ENCODE results near the gene PDE10A.

The PDE10A gene

GRCh38 chr6:165677091-165677490, 14.1 kb upstream of the PDE10A start:
- no peaks in the 10 kb centered on the region for H3K27me3 ChIP-seq (ENCODE audit: control insufficient read depth, insufficient read depth, low read length)
- H3K36me3 ChIP-seq (ENCODE audit: control insufficient read depth, insufficient read depth, low read length): no peaks in the 10 kb centered on the region
- H3K27ac ChIP-seq (ENCODE audit: low read depth, low read length): no peak overlapping the region
- peaks cover 14% of the 10 kb centered on the region for H3K4me1 ChIP-seq (ENCODE audit: control insufficient read depth, insufficient read depth, low read length)
- no peaks in the 10 kb centered on the region for H3K9me3 ChIP-seq (ENCODE audit: control insufficient read depth, insufficient read depth, low read length)
- H3K9ac ChIP-seq (ENCODE audit: low read depth, low read length): no peak overlapping the region
- no peak overlapping the region for H3K4me3 ChIP-seq (ENCODE audit: low read depth, low read length)

- H3K4me1 ChIP-seq (ENCODE audit: control insufficient read depth, insufficient read depth, low read length): peaks cover 14% of the 10 kb centered on the region
- H3K27me3 ChIP-seq (ENCODE audit: control insufficient read depth, insufficient read depth, low read length): no peaks in the 10 kb centered on the region
- H3K9ac ChIP-seq (ENCODE audit: low read depth, low read length): no peak overlapping the region
- no peak overlapping the region for H3K27ac ChIP-seq (ENCODE audit: low read depth, low read length)
- no peak overlapping the region for H3K4me3 ChIP-seq (ENCODE audit: low read depth, low read length)
- H3K9me3 ChIP-seq (ENCODE audit: control insufficient read depth, insufficient read depth, low read length): no peaks in the 10 kb centered on the region
- H3K36me3 ChIP-seq (ENCODE audit: control insufficient read depth, insufficient read depth, low read length): no peaks in the 10 kb centered on the region
Observed at GRCh38 chr6:165676435-165677068, 13.5 kb upstream of the PDE10A start.

GRCh38 chr6:165675120-165675519, 12.1 kb upstream of the PDE10A start:
- H3K4me1 ChIP-seq (ENCODE audit: control insufficient read depth, insufficient read depth, low read length): peaks cover 17% of the 10 kb centered on the region
- H3K27me3 ChIP-seq (ENCODE audit: control insufficient read depth, insufficient read depth, low read length): no peaks in the 10 kb centered on the region
- no peaks in the 10 kb centered on the region for H3K36me3 ChIP-seq (ENCODE audit: control insufficient read depth, insufficient read depth, low read length)
- H3K9ac ChIP-seq (ENCODE audit: low read depth, low read length): no peak overlapping the region
- no peak overlapping the region for H3K27ac ChIP-seq (ENCODE audit: low read depth, low read length)
- H3K4me3 ChIP-seq (ENCODE audit: low read depth, low read length): no peak overlapping the region
- H3K9me3 ChIP-seq (ENCODE audit: control insufficient read depth, insufficient read depth, low read length): no peaks in the 10 kb centered on the region

- Histone ChIP-seq H3K36me3 (ENCODE audit: control insufficient read depth, insufficient read depth, low read length) (no peaks in the 10 kb centered on the region), H3K27me3 (ENCODE audit: control insufficient read depth, insufficient read depth, low read length) (no peaks in the 10 kb centered on the region), H3K9me3 (ENCODE audit: control insufficient read depth, insufficient read depth, low read length) (no peaks in the 10 kb centered on the region), H3K4me1 (ENCODE audit: control insufficient read depth, insufficient read depth, low read length) (peaks cover 20% of the 10 kb centered on the region), H3K9ac (ENCODE audit: low read depth, low read length) (no peak overlapping the region), H3K27ac (ENCODE audit: low read depth, low read length) (no peak overlapping the region), H3K4me3 (ENCODE audit: low read depth, low read length) (no peak overlapping the region)
Observed at GRCh38 chr6:165674155-165675029, 11.4 kb upstream of the PDE10A start.

GRCh38 chr6:165671222-165671768, 8.3 kb upstream of the PDE10A start:
- Histone ChIP-seq H3K27ac (ENCODE audit: low read depth, low read length) (no peak overlapping the region), H3K4me1 (ENCODE audit: control insufficient read depth, insufficient read depth, low read length) (peaks cover 28% of the 10 kb centered on the region), H3K36me3 (ENCODE audit: control insufficient read depth, insufficient read depth, low read length) (no peaks in the 10 kb centered on the region), H3K4me3 (ENCODE audit: low read depth, low read length) (no peak overlapping the region), H3K9ac (ENCODE audit: low read depth, low read length) (no peak overlapping the region), H3K9me3 (ENCODE audit: control insufficient read depth, insufficient read depth, low read length) (no peaks in the 10 kb centered on the region), H3K27me3 (ENCODE audit: control insufficient read depth, insufficient read depth, low read length) (peaks cover 9% of the 10 kb centered on the region)

- Histone ChIP-seq H3K4me3 (ENCODE audit: low read depth, low read length) (no peak overlapping the region), H3K9me3 (ENCODE audit: control insufficient read depth, insufficient read depth, low read length) (no peaks in the 10 kb centered on the region), H3K4me1 (ENCODE audit: control insufficient read depth, insufficient read depth, low read length) (peaks cover 43% of the 10 kb centered on the region), H3K27me3 (ENCODE audit: control insufficient read depth, insufficient read depth, low read length) (peaks cover 33% of the 10 kb centered on the region), H3K36me3 (ENCODE audit: control insufficient read depth, insufficient read depth, low read length) (no peaks in the 10 kb centered on the region), H3K27ac (ENCODE audit: low read depth, low read length) (no peak overlapping the region), H3K9ac (ENCODE audit: low read depth, low read length) (no peak overlapping the region)
Observed at GRCh38 chr6:165668951-165669350, 5.9 kb upstream of the PDE10A start.

GRCh38 chr6:165665384-165665672, 2.3 kb upstream of the PDE10A start:
- no peak overlapping the region for H3K4me3 ChIP-seq (ENCODE audit: low read depth, low read length)

GRCh38 chr6:165664559-165665383, 1.7 kb upstream of the PDE10A start:
- Histone ChIP-seq H3K27me3 (ENCODE audit: control insufficient read depth, insufficient read depth, low read length) (peaks cover 68% of the 10 kb centered on the region), H3K36me3 (ENCODE audit: control insufficient read depth, insufficient read depth, low read length) (no peaks in the 10 kb centered on the region), H3K9me3 (ENCODE audit: control insufficient read depth, insufficient read depth, low read length) (no peaks in the 10 kb centered on the region), H3K4me1 (ENCODE audit: control insufficient read depth, insufficient read depth, low read length) (peaks cover 40% of the 10 kb centered on the region), H3K9ac (ENCODE audit: low read depth, low read length) (no peak overlapping the region), H3K4me3 (ENCODE audit: low read depth, low read length) (peak overlapping the region; percentile 56), H3K27ac (ENCODE audit: low read depth, low read length) (no peak overlapping the region)

More at GRCh38 chr6:165665384-165665672, 2.3 kb upstream of the PDE10A start:
- Histone ChIP-seq H3K36me3 (ENCODE audit: control insufficient read depth, insufficient read depth, low read length) (no peaks in the 10 kb centered on the region), H3K9me3 (ENCODE audit: control insufficient read depth, insufficient read depth, low read length) (no peaks in the 10 kb centered on the region), H3K4me1 (ENCODE audit: control insufficient read depth, insufficient read depth, low read length) (peaks cover 44% of the 10 kb centered on the region), H3K27me3 (ENCODE audit: control insufficient read depth, insufficient read depth, low read length) (peaks cover 62% of the 10 kb centered on the region), H3K9ac (ENCODE audit: low read depth, low read length) (no peak overlapping the region), H3K27ac (ENCODE audit: low read depth, low read length) (no peak overlapping the region)

- no peak overlapping the region for H3K9ac ChIP-seq (ENCODE audit: low read depth, low read length)
- H3K27ac ChIP-seq (ENCODE audit: low read depth, low read length): no peak overlapping the region
- H3K4me1 ChIP-seq (ENCODE audit: control insufficient read depth, insufficient read depth, low read length): peaks cover 35% of the 10 kb centered on the region
- H3K4me3 ChIP-seq (ENCODE audit: low read depth, low read length): peak overlapping the region; percentile 56
- H3K9me3 ChIP-seq (ENCODE audit: control insufficient read depth, insufficient read depth, low read length): no peaks in the 10 kb centered on the region
- peaks cover 76% of the 10 kb centered on the region for H3K27me3 ChIP-seq (ENCODE audit: control insufficient read depth, insufficient read depth, low read length)
- H3K36me3 ChIP-seq (ENCODE audit: control insufficient read depth, insufficient read depth, low read length): no peaks in the 10 kb centered on the region
Observed at GRCh38 chr6:165663736-165664558, 906 bp upstream of the PDE10A start.

GRCh38 chr6:165663377-165663735, 315 bp upstream of the PDE10A start:
- Histone ChIP-seq H3K36me3 (ENCODE audit: control insufficient read depth, insufficient read depth, low read length) (no peaks in the 10 kb centered on the region), H3K4me1 (ENCODE audit: control insufficient read depth, insufficient read depth, low read length) (peaks cover 36% of the 10 kb centered on the region), H3K9ac (ENCODE audit: low read depth, low read length) (no peak overlapping the region), H3K9me3 (ENCODE audit: control insufficient read depth, insufficient read depth, low read length) (no peaks in the 10 kb centered on the region), H3K27me3 (ENCODE audit: control insufficient read depth, insufficient read depth, low read length) (peaks cover 82% of the 10 kb centered on the region), H3K4me3 (ENCODE audit: low read depth, low read length) (peak overlapping the region; percentile 56), H3K27ac (ENCODE audit: low read depth, low read length) (no peak overlapping the region)

All from HUES48 (cell line).